Measurements from ENCODE around the gene DHRS2.
"Not testable (repeated sequence)": the region's sequence is repeated elsewhere in the genome, so short reads cannot be mapped to it uniquely, and the experiment has no call there.

The DHRS2 gene

GRCh38 chr14:23633160-23633701 lies 2.9 kb upstream of the DHRS2 start:
- no peak for DNase-seq (ENCODE audit: low spot score)

- DNase-seq (ENCODE audit: low spot score), result not testable (repeated sequence)
These were observed 1.3 kb upstream of the DHRS2 start for GRCh38 chr14:23634698-23635412.

DNA sequence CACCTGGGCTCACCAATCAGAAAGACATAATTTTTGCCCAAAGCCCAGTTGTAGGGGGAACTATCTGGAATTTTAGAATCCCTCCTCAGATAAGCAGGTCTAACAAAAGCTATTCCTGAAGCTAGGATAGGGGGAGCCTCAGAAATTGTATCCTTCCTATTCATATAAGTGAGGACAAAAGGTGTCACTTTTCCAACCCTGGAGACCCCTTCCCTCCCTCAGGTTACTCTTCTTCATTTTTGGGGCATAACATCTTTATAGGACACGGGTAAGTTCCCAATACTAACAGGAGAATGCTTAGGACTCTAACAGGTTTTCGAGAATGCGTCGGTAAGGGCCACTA lies 1.1 kb downstream of the DHRS2 start:
- not testable (repeated sequence) for DNase-seq (ENCODE audit: low spot score)

GRCh38 chr14:23637655-23638413 lies 1.7 kb downstream of the DHRS2 start:
- not testable (repeated sequence) for DNase-seq (ENCODE audit: low spot score)

DNA sequence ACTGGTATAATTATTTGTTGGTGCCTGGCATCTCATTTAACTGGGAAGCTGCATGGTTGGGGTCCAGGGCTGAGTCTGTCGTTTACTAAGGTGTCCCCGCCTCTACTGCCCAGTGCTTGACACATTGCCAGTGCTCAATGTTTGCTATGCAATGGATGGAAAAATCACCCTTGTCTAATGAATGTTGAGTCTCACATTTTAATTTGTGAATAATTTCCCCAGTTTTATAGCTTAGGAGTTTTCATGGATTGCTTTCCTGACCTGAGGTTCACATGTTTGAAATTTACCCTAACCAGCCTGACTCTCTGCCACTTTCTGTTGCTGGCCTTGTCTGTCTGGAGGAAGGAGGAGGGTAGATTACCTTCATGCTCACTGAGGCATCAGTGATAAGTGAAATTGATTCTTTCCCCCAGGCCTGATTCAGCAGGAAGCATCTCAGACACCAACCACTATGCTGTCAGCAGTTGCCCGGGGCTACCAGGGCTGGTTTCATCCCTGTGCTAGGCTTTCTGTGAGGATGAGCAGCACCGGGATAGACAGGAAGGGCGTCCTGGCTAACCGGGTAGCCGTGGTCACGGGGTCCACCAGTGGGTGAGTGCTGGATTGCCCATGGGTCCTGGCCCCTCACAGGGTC lies 2.4 kb downstream of the DHRS2 start:
- DNase-seq (ENCODE audit: low spot score), result no peak

- no peak for DNase-seq (ENCODE audit: low spot score)
These were observed 3.1 kb downstream of the DHRS2 start for GRCh38 chr14:23639048-23639890.

- no peak for DNase-seq (ENCODE audit: low spot score)
These were observed 3.8 kb downstream of the DHRS2 start for GRCh38 chr14:23639891-23640523.

DNA sequence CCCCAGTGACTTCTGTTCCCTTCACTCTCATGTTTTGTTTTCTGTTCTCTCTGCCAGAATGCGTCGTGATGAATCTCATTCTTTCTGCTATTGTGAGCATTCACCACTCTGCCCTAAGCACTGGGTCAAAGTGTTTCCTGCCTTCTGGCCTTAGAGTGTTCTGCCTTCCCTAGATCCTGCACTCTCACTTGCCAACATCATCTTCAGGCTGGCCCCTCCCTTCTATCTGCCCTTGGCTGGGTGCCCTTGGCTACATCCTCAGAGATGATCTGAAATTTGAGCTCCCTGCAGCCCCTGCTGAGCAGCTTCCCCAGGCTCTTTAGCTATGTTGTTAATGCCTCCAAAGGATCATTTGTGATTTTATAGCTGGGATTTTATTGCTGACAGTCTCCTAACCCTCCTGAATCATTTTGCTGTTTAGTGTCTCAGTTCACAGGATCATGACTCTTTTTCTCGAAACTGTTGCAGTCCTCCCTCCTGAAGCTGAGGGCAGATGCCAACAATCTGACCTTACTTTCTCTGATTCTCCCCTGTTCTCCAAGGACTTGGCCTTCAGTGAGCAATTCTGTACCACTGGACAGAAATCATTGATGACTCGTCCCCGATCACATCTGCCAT lies 4.5 kb downstream of the DHRS2 start:
- no peak for DNase-seq (ENCODE audit: low spot score)

DNA sequence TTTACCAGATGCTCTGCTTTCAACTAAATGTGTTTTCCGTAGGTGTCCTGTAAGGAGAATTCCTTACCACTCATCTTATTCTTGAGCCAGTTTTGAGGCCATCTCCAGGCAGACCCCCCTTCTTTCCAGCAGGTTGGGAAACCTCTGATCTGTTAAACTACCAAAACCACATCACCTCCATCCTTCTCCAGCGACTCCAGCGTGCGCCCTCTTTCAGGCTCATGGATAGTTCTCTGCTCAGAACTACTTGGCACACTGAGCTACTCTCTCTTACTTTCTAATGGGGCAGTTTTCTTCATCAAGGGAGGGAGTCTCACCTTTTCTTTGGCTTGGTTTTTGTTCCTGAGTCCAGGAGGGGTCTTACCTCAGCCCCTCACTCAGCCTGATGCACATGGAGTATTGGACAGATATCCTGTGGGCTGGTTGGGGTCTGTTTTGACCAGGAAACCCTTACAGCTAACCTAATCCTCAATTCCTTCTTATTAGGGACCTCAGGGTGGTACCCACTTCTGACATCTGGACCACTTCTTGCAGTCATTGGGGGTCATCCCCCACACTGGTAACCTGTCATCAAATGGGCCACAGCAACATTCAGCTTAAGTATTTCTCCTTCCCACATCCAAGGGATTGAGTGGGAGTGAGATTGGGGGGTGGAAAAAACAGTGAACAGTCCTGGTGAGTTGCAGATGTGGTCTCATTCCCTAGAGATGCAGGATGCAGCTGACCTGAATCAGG lies 5.2 kb downstream of the DHRS2 start:
- no peak for DNase-seq (ENCODE audit: low spot score)

GRCh38 chr14:23641915-23642588 lies 5.9 kb downstream of the DHRS2 start:
- no peak for DNase-seq (ENCODE audit: low spot score)

DNA sequence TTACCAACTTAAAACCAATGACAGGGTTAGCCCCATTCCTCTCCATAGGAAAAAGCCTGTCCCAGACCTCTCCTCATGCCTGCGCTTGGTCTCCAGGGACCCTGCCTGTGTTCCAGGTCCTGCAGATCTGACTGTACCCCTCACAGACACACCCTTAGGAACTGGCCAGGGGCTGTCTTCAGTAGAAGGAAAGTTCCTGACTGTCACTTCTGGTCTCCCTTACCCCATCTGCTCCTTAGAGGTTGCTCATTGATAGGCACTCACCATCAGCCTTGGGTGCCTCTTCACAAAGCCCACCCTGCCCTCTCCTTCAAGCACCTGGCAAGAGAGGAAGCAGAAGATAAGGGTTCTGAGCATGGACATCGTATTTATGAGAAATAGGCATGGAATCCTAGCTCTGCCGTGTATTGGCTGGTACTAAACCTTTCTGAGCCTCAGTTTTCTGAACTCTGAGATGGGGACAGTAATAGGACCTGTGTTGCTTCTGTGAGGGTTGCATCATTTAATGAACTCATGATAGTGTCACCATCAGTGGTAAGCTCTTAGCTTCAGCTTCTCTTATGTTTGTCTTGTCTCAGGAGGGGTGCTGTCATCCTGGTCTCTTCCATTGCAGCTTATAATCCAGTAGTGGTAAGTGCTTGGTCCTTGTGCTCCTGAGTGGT lies 7.5 kb downstream of the DHRS2 start:
- DNase-seq (ENCODE audit: low spot score), result no peak

DNA sequence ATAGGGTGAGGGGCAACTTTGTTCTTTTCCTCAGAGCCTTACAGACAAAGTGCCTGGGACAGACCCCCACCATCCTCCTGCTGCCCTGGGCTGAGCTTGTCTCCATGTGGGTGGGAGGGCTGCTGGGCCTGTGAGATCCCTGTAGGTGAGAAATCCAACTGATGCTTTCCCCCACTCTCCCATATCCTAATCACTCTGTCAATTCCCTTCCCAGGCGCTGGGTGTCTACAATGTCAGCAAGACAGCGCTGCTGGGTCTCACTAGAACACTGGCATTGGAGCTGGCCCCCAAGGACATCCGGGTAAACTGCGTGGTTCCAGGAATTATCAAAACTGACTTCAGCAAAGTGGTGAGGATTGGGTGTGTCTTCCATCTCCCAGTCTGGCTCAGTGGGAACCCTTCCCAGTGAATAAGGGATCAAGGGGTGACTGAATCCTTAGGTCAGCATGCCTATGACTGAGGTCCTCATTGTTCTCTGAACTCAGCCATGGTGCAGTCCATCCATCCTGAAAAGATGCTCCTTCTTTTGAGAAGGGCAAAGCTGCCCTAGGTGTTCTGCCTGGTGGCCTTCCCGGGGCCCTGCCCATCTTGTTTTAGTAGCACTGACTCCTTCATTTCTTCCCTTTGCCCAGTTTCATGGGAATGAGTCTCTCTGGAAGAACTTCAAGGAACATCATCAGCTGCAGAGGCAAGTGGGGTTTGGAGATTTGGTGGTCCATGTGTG lies 8.2 kb downstream of the DHRS2 start:
- DNase-seq (ENCODE audit: low spot score), result no peak

GRCh38 chr14:23644919-23645336 lies 8.8 kb downstream of the DHRS2 start:
- no peak for DNase-seq (ENCODE audit: low spot score)

DNA sequence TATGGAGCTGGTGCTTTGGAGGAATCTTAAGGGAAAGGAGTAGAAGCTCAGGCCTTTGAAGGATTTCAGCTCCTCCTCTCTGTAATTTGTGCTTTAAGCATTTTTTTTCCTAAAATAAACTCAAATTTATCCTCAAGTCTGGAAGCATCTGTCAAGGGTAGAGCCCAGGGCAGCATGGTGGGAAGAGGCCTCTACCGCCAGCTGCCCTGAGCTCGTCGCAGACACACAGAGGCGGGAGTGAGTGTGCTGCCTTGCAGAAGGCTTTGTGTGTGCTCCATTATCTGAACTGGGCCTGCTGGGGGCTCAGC lies 9.3 kb downstream of the DHRS2 start:
- DNase-seq (ENCODE audit: low spot score), result no peak

DNA sequence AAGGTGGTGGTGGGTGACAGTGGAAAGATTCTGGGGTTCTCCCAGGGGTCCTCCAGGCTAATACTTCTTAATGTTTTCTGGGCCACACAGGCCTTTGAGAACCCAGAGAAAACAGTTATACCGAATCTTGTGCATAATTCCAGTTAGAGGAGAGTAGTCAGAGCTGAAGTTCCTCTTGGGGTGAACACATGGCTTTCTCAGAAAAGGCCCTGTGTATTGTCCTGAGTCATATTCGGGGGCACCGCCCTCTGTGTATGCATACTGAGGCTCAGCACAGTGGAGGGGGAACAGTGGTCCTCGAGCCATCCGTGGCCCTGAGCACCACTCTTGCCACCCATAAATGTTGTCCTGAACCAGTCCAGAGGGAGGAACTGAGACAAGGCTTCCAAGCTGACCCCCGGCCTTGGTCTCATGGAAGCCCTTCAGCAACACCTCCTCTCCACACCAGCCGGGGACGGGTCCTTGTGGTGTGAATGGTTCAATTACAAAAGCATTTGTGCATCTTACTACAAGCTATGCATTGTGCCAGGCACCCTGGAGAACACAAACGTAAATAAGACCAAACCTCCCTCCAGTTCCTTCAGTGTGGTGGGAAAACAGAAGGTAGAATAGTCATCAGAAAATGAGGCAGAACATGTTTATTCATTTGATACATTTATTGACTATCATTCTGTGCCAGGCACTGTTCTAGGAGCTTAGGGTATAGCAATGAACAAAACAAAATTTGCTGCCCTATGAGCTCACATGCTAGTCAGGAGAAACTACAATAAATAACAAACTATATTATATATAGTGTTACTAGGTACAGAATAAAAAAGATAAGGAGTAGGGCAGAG lies 9.9 kb downstream of the DHRS2 start:
- no peak for DNase-seq (ENCODE audit: low spot score)

DNA sequence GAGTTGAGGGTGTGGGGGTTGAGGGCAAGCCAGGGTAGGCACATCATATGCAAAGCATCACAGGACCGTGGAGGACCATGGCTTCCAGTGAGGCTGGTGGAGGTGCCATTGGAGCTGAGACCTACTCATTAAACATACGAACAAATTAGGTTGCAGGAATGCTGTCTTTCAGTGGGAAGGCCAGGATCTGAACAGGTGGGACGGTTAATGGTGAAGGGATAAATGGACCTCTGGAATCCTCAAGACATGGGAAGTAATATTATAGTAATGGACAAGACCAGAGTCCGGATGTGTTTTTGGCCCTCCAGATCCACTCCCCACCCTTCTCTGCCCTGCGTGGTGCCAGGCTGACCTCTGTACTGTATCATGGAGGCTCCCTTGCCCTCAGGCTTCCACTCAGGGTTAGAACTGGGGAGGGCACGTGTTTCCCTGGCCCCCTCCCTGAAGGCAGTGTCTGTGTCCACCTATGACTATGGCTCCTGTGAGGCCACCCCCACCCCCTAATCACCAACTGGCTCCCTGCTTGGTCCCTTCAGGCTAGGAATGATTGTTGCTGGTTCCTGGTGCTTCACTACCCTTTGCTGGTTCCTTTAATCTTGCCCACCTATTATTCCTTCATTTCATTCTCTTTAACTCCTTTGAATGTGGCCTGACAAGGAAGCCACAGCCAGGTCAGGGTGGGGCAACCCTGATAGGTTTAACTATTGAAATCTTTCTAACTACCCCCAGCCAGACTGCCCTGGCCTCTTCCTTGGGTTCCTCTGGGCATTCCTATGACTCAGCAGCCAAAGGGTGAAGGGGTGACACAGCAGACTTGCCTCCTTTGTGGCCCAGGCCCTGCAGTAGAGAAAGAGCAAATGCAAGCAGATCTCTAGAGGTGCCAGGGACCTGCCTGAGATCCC lies 10.7 kb downstream of the DHRS2 start:
- no peak for DNase-seq (ENCODE audit: low spot score)

- DNase-seq (ENCODE audit: low spot score), result no peak
These were observed 11.5 kb downstream of the DHRS2 start for GRCh38 chr14:23647619-23648018.
